Medulla oblongata (tissue), 1 donor: Measurements from ENCODE around the gene EPO.
"Not testable (repeated sequence)": the region's sequence is repeated elsewhere in the genome, so short reads cannot be mapped to it uniquely, and the experiment has no call there.

Experiments used
- DNase-seq: peaks from one replicate; pipeline ENCODE4 v3.0.0-alpha.2; 2015; ENCODE audit errors: extremely low spot score

EPO gene

DNA sequence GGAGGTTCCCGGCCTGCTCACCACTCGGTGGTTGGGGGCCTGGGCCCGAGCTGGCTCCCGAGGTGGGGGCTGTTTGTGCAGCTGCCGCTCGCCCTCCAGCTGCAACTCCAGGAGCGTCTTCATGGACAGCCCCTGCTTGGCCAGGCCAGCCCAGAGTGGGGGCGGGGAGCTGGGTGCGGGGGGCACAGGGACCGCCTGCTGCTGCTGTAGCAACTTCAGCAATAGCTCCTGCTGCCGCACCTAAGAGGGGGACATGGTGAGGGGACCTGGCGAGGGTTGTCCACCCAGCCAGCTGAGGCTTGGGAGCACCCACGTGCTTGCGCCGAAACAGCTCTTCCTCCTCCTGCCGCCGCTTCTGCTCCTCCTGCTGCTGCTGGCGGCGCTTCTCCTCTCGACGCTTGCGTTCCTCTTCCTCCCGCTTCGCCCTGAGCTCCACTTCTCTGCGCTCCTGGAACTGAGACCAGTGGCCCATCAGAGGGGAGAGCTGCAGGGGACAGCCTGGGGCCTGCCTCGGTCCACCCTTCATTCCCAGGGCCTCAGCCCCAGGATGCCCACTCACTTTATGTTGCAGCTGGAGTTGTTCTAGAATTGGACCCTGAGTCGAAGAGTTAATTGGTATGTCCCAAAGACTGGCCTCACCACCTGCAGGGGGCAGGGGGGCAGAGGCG is 37.1 kb upstream of the EPO start:
- DNase-seq: no peak

DNA sequence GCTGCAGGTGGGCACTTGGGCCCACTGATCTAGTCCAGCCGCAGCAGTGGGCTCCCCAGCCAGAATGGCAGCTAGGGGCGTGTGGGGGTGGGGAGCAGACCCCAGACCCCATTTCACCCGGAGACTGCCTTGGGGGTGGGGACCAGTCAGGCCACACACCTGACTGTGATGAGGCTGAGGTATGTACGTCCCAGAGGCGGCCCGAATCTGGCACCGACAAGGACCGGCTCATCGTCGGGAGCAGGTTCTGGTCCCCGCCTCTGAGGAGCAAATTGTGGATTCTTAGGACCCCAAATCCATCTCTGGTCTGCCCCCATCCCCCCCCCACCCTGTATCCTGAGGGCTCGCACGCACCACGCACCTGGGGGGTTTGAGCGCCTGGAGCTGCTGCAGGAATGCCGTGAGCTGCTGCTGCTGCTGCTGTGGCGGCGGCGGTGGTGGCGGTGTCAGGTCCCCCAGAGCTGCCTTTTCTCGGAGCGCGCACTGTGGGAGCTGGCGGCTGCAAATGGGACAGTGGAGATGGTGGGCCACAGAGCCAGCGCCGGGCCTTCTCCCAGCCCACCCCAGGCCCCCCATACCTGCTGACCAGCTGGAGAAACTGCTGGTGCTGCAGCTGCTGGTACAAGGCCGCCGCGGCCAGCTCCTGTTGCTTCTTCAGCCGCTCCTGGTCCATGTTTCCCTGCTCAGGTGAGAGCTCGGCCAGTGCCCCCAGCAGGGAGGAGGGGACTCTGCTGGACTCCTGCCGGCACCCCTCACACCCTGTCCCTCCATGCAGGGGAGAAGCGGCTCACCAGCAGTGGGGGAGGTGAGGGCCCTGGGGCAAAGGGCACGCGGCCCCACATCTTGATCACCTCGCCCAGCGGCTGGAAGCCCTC is 36.4 kb upstream of the EPO start:
- DNase-seq: no peak

DNA sequence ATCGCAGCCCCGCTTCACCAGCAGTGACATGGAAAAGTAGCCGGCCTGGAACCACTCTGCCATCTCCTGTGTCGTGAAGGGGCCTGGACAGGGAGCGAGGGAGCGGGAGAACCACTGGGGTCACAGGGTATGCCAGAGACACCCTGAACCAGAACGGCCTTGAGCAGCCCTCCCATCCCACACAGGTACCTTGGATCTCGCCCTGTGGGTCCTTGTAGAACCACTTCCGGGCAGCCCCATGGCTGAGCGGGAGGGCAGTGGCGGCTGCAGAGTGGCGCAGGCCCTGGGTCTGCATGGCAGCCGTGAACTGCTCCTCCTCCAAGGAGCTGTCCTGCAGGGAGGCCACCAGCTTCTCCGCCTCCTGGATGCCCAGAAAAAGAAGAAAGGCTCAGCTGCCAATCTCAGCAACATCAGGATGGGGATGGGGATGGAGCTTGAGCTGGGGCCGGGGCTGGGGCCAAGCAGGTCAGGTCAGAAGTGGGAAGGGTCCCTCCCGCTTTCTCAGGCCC is 35.7 kb upstream of the EPO start:
- DNase-seq: no peak

DNA sequence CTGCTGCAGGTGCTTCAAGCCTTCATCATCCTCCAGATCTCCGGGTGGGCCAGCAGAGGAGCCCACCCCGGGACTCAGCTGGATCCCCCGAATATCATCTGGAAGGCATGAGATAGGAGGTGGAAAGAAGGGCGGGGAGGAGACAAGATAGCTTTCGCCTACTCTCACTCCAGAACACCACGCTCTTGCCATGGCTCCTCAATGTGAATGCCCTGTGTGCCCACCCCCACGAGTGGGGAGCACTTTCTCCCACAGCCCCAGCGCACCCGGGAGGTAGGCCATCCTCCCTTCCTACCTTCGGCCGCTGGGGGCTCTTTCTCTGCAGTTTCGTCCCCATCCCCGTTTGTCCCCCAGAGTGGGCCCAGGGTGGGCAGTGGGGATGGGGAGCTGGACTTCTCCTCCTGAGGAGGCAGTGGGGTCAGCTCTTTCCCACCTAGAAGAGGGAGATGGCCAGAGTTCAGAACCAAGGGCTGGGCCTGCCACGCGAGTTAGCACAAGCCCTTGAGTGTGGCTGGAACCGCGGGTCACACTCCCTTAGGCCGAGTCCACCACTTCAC is 35.1 kb upstream of the EPO start:
- DNase-seq: no peak

DNA sequence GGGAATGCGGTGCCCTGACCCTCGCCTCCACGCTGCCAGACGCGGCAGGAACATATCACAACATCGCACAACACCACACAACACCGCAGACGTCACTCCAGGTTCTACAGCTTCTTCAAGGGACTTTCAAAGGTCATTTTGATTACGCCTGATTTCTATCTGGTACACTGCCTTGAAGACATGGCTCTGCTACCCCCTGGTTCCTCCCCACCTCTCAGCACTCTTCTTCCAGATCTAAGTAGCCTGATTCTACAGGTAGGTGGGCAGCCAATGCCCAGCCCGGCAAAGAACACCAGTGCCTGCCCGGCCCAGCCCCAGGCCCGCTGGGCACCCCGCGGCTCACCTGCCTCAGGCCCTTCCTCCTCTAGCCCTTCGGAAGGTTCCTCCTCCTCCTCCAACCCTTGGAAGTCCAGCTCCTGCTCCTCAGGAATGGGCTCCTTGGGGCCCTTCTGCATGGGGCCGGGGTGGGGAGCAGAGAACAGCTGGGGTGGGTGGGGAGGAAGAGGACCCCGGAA is 34.6 kb upstream of the EPO start:
- DNase-seq: no peak

DNA sequence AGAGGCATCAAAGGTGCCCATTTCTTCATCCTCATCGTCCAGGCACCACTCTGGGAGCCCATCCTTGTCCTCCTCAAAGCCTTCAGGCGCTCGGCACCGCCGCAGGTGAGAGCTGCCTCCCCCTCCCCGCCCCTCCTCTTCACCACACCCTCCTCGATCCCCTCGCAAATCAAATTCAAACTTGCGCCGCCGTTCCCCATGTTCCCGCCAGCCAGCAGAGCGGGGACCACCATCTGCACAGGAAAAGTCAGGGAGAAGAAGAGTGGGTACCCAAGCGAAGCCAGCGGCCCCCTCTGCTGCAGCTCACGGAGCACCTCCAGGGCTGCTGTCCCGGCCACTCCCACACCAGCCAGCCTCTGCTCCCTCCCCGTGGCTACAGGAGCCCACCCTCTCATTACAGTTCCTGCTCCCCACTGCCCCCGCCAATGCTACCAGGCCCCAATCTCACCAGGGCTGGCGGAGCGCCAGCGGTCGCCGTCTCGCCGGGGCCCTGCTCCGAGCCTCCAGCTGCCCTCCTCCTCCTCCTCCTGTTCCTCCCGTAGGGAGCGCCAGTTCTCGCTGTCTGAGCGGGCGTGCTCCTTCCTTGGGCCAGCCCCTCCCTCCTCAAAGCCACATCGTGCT is 34.0 kb upstream of the EPO start:
- no peak for DNase-seq

DNA sequence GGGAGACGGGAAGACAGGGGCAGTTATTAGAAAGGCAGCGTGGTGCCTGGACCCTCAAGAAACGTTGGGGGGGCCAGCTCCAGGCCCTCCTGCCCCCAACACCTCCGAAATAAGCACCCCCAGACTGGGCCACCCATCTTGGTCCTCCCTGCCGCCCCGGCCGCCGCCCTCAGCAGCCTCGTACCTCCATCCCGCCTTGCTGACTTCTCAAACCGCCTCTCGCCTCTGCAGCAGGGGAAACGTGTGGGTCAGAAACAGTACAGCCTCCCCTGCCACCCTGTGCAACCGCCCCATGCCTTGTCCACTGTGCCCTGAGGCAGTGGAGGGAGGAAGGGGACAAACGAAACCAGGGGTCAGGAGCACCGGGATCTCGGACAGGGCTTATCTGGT is 33.5 kb upstream of the EPO start:
- no peak for DNase-seq

DNA sequence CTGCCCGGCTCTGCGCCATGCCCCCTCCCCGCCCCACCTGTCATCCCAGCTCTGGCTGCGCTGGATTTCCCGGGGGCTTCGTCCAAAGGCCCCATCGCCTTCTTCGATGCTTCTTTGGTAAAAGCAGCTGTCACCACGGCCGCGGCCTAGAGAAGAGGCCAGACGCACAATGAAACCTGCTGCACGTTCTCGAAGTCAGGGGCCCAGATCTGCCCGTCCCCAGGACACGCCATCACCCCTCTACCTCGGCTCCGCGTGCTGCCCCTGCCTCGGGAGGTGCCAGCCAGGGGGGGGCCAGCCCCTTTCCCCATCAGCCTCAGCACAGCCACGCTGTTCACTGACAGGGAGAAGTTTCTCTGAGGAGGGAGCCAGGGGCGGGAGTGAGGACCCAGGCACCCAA is 33.0 kb upstream of the EPO start:
- DNase-seq: no peak

DNA sequence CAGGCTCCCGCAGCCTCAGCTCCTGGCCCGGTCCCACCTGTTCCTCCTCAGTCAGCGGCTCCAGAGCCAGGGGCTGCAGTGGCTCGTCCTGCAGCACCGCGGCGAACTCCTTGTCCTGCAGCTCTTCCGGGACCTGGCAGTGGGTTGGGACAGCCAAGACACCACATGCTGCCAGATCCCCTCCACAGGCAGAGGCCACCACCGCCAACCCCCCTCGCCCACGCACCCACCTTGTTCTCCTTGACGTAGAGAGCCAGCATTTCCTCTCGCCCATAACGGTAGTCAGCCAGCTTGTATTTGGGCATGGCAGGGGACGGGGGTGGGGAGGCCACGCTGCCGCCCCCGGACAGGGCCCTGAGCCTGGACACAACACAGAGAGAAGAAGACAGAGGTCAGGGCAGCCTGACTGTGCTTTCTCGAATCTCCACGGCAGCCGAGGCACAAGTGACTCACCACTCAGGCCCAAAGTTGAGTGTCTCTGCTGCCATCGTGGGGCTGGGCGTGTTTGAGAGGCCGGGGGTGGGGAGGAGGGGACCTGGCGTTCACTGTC is 32.4 kb upstream of the EPO start:
- no peak for DNase-seq

DNA sequence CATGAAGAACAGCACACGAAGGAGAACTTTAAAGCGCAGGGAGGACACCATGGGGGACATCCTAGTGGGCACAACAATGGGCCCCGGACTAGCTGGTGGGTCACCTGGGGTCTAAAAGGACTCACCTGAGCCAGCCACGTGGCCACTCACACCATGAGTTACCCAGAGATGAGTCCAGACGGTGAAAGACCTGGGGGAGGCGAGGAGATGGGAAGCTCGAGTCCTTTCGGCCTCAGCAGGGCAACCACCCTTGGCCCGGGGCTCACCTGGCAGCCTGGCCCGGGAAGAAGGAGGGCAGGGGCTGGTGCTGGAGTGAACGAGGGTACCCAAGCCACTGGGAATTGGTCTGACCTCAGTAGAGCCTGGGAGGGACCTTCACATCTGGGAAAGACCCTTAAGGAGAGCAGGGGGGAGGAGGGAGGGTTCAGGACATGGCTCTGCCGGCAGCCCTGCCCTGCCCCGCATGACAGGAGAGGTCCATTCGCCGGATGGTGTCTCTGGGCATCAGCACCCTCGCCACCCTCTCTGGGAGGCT is 31.9 kb upstream of the EPO start:
- DNase-seq: no peak

DNA sequence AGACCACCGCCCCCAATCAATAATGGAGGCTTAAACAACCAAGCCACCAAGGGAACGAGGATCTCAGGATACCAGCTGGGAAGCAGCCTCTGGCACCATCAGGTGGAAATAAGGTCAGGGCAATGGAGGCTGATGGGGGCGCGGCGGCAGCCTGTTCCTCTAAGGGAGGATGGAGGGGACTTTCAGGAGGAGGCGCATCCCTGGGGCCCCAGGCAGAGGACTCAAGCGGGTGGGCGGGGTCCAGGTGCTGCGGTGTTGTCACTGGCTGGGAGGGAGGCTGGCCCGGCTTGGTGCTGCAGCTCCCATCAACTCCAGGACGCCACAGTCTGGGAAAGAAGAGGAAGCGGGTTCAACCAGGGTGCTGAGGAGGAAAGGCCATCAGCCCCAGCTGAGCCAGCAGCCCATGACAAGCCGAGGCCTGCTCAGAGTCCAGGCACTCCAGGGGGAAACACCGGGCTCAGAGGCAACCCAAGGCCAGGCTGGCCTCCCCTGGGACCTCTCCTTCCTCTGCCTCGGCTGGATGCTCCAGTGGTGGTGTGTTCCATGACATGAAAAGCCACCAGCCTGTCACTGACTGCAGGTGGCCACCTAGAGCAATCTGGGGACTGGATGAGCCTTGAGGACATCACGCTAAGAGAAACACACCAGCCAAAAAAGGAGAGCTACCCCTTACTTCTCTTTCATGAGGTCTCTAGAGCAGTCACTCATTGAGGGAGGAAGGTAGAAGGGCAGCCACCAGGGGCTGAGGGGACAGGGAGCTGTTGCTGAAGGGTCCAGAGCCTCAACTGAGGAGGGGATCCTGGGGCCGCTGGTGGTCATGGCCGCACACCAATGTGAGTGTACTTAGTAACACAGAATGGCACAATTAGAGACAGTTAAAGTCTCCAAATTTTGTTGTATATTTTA is 30.8 kb upstream of the EPO start:
- DNase-seq: no peak

DNA sequence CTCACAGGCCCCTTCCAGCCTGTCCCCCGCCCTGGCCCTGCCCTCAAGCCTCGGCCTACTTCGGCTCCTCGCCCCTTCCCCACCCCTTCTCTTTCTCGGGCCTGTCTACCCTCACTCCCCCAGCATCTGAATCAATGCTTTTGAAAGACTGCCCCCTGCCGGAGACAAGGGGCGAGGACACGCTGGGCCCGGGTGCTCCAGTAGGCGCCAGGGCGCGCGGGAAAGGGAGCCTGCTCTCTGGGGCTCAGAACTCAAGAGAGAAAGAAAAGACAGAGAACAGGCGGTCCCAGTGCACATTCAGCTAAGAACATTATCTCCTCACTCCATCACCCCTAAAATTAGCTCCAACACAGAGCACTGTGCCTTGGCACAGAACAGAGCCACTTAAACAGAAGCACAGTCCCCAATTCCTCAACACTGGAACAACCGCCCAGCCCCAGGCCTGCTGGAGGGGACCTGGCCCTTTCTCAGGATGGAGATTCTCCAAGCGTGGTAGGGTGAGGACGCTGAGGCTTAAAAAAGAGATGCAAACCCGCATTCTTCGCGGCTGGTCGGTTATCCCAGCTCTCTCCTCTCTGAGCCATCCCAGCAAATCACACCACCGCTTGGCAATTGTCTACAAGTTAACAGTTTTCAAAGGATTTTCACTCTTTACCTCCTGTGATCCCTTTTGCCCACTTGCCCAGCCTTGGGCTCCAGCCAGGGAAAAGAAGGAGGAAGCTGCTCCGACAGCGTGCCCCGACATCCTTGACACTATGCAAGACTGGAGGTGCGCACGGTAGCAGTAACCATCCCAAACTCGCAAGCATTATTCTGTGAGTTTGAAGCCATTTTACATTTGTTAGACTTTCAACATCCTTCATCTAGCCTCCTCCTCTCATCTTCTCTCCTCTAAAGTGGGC is 28.3 kb upstream of the EPO start:
- peak; percentile 90 for DNase-seq

DNA sequence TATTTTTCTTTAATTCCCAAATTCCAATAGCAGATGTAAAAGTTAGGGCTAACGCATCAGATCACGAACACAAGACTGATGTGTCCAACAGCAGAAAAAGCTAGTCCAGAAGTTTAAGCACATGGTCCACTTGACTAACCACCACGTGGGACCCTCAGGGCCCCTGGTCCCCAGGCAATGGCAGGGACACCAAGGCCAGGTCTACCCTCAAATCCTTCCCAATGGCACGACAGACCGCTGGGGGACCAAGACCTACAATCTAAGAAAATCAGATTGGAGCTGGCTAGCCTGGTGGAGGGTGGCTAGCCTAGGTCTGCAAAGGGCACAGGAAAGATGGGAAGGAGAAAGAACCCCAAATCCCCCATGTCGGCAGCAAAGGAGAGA is 27.7 kb upstream of the EPO start:
- DNase-seq: no peak

DNA sequence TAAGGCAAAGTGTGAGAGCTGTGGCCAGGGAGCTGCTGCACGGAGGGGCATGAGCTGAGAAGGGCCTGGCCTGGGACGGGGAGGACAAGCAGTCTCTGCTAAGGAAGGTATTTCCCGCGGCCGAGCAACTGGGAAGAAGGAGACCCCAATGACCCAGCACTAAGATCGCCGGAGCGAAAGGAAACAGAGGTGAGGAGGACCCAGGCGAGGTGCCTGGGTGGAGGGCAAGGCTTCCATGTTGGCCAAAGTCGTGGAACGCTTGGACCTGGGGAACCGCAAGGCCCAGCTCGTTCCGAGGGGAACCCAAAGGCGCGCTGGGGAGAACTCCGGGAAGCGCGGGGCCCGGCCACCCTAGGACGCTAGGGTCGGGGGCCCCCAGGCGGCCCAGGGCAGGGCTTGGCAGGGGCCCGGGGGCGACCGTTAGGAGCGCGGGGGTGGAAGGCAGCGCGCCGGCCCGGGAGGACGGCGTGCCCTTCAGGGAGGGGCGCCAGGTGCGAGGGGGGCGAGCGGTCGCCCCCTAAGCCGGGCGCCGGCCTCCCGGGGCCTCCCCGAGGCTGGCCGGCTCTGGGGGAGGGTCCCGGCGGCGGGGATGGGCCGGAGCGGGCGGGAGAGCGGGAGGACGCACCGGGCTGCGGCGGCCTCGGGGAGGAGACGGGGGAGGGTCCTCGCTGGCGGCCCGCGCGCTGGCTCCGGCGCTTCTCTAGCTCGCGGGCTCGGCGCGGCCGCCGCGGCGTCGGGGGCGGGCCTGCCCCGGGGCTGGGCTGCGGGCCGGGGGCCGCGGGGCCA is 26.8 kb upstream of the EPO start:
- no peak for DNase-seq

DNA sequence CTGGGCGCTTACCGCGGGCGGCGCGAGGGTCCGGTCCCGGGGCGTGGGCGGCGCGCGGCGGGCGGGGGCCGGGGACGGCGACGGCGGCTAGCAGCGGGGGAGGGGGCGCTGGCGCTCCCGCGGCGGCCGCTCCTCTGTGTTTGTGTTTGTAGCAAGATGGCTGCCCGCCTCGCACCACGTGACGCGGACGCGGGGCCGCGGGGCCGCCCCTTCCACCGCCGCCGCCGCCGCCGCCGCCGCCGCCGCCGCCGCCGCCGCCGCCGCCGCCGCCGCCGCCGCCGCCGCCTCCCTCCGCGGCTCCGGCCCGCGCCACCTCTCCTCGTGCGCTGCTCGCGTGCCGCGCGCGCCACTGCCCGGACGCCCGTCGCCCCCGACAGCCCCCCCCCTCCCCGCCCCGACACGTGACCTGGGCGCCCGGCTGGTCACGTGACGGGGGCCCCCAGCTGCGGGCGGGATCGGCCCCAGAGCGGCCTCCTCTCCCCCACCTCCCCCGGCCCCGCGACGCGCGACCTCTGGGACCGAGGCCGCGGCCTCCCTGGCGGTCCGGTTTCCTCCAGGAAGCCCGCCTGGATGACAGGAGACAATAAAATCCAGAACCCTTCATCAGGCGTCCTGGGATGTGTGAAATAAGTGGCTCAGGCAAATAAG is 26.0 kb upstream of the EPO start, which contains the start of gene GIGYF1:
Gene GIGYF1, minus strand, starts transcription at position 153 of the 648 bp plus-strand sequence. CDS start 6,012 bp downstream, outside the sequence.
- DNase-seq: peak; percentile 65

DNA sequence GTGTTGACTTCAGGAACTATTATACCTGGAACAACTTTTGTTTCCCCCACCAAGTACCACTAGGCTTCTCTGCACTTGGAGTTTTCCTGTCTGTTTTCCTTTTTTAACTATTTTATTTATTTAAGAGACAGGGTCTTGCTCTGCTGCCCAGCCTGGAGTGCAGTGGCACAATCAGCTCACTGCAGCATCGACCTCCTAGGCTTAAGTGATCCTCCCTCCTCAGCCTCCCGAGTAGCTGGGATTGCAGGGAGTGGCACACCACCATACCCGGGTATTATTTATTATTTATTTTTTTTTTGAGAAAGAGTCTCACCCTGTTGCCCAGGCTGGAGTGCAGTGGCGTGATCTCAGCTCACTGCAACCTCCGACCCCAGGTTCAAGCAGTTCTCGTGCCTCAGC is 24.1 kb upstream of the EPO start:
- no peak for DNase-seq

DNA sequence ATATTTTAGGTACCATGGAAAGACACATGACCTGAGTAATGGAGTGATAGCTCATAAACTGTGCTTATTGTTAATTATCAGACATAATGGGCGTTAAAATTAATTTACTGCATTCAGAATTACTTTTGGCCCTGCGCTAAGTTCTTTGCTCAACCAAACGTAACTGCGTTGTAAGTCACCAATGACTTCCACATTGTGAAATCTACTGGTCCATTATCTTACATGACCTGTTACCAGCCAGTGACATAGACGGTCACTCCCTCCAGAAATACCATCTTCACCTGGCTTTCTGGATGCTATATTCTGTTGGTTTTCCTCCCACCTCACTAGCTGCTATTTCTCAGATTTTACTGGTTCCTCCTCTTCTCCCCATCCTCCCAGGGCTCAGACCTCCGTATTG is 21.2 kb upstream of the EPO start:
- DNase-seq: no peak

DNA sequence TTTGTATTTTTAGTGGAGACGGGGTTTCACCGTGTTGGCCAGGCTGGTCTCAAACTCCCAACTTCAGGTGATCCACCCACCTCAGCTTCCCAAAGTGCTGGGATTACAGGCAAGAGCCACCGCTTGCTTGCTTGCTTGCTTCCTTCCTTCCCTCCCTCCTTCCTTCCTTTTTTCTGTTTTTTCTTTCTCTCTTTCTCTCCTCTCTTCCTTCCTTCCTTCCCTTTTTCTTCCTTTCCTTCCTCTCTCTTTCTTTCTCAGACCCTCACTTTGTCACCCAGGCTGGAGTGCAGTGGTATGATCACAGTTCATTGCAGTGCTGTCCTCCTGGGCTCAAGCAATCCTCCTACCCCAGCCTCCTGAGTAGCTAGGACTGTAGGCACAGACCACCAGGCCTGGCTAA is 19.2 kb upstream of the EPO start:
- DNase-seq: not testable (repeated sequence)
